ENCODE results near the gene N4BP2L1.

N4BP2L1 gene

GRCh38 chr13:32430018-32430747, 2.3 kb upstream of the N4BP2L1 start:
- DNase-seq = no peak

GRCh38 chr13:32429433-32429909, 1.5 kb upstream of the N4BP2L1 start:
- no peak for DNase-seq

- DNase-seq = no peak
Observed at GRCh38 chr13:32428581-32429432, 877 bp upstream of the N4BP2L1 start.

- DNase-seq = peak; percentile 63
Observed at GRCh38 chr13:32426990-32427851, 709 bp downstream of the N4BP2L1 start.

GRCh38 chr13:32426191-32426989, 1.5 kb downstream of the N4BP2L1 start:
- DNase-seq = peak; percentile 41

GRCh38 chr13:32425158-32425557, 2.8 kb downstream of the N4BP2L1 start:
- no peak for DNase-seq

GRCh38 chr13:32423592-32423991, 4.3 kb downstream of the N4BP2L1 start:
- no peak for DNase-seq

GRCh38 chr13:32419862-32420261, 8.1 kb downstream of the N4BP2L1 start:
- no peak for DNase-seq

- no peak for DNase-seq
Observed at GRCh38 chr13:32417995-32418394, 9.9 kb downstream of the N4BP2L1 start.

GRCh38 chr13:32415019-32415418, 12.9 kb downstream of the N4BP2L1 start:
- DNase-seq = peak; percentile 8

GRCh38 chr13:32414580-32414979, 13.3 kb downstream of the N4BP2L1 start:
- no peak for DNase-seq

GRCh38 chr13:32413284-32413683, 14.6 kb downstream of the N4BP2L1 start:
- DNase-seq = no peak

GRCh38 chr13:32409561-32410421, 18.1 kb downstream of the N4BP2L1 start:
- DNase-seq = no peak

- DNase-seq = no peak
Observed at GRCh38 chr13:32409001-32409313, 19.0 kb downstream of the N4BP2L1 start.

GRCh38 chr13:32408296-32409000, 19.5 kb downstream of the N4BP2L1 start:
- DNase-seq = no peak

- DNase-seq = no peak
Observed at GRCh38 chr13:32407854-32408253, 20.1 kb downstream of the N4BP2L1 start.

- no peak for DNase-seq
Observed at GRCh38 chr13:32403108-32403507, 24.8 kb downstream of the N4BP2L1 start.

GRCh38 chr13:32391101-32391619, 36.8 kb downstream of the N4BP2L1 start:
- DNase-seq = no peak

- DNase-seq = no peak
Observed at GRCh38 chr13:32390484-32390883, 37.4 kb downstream of the N4BP2L1 start.

GRCh38 chr13:32390048-32390447, 37.9 kb downstream of the N4BP2L1 start:
- DNase-seq = no peak

All from activated naive CD4-positive, alpha-beta T cell treated with Interleukin-2 at 50 U/mL for 16 hours (primary cell).